ENCODE measurements around the gene YPEL2. TPM values are rescaled to one million over a fixed set of nuclear protein-coding genes. Genes with fewer than 3 reads are reported as not detected.

Gene YPEL2
- total RNA-seq, 1 experiment from 2014 or later = 0.98 TPM

DNA sequence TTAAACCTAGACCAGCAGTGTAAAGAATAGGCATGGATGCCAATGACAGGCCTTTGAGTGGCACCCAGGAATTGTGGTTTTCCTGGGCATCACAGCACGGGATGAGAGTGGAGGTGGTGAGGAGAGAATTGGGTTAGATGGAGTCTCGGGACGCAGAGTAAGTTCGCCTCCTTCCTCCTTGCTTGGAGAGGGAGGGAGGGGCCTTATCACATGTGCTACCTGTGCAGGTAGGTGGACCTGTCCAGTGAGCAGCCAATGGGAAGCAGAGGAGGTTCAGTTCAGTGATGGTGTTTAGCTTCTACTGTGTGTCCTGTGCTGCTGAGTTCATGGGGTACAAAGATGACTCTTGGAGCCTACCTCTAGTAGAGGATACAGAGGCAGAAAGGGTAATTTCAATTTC lies 14.9 kb downstream of the YPEL2 start:
- H3K27ac Mint-ChIP-seq = no peak overlapping the region
- H4K20me1 ChIP-seq (ENCODE audit: control insufficient read depth, insufficient read depth, insufficient read length) = no peaks in the 10 kb centered on the region
- no peak overlapping the region for H3K14ac ChIP-seq (ENCODE audit: insufficient read depth, low read length)
- H3K18ac ChIP-seq (ENCODE audit: insufficient read length, low read depth, low read length) = no peak overlapping the region
- H4K91ac ChIP-seq (ENCODE audit: insufficient read length, low read depth, low read length) = no peak overlapping the region
- no peak overlapping the region for H2AK5ac ChIP-seq (ENCODE audit: insufficient read length, low read length)
- no peaks in the 10 kb centered on the region for H3K23me2 ChIP-seq (ENCODE audit: insufficient read length, low read depth, low read length, poor library complexity, severe bottlenecking)
- no peak overlapping the region for H3K27ac ChIP-seq (ENCODE audit: insufficient read length, low read depth, low read length)
- no peak overlapping the region for H3K4ac ChIP-seq (ENCODE audit: low read depth, low read length)
- no peaks in the 10 kb centered on the region for H3K79me1 ChIP-seq (ENCODE audit: insufficient read depth, low read depth, low read length, poor library complexity, severe bottlenecking)
- H3T11ph ChIP-seq (ENCODE audit: low read length) = no peak overlapping the region
- no peaks in the 10 kb centered on the region for H3K79me2 ChIP-seq (ENCODE audit: insufficient read depth, low read length)
- H4K5ac ChIP-seq (ENCODE audit: insufficient read length, low read depth, low read length) = no peak overlapping the region
- H2BK15ac ChIP-seq (ENCODE audit: low read depth, low read length) = no peak overlapping the region
- no peaks in the 10 kb centered on the region for H3K27me3 Mint-ChIP-seq (ENCODE audit: low read depth)
- H3K4me2 ChIP-seq (ENCODE audit: insufficient read depth, insufficient read length, low read length) = no peak overlapping the region
- no peak overlapping the region for H2BK5ac ChIP-seq (ENCODE audit: insufficient read length, low read length)
- peaks cover 16 to 28% of the 10 kb centered on the region in 2 experiments; a peak in 3 of 4 replicates for H3K4me1 Mint-ChIP-seq
- H2BK20ac ChIP-seq (ENCODE audit: low read depth, low read length, poor library complexity, severe bottlenecking) = no peak overlapping the region
- no peak overlapping the region for H2AFZ ChIP-seq (ENCODE audit: low read length)
- no peak overlapping the region for H2BK12ac ChIP-seq (ENCODE audit: insufficient read length, low read depth, low read length)
- H3K9me3 ChIP-seq (ENCODE audit: control insufficient read depth, low read depth, low read length) = no peaks in the 10 kb centered on the region
- H3K4me3 Mint-ChIP-seq = no peak overlapping the region
- TF ChIP-seq, protein P1, sequence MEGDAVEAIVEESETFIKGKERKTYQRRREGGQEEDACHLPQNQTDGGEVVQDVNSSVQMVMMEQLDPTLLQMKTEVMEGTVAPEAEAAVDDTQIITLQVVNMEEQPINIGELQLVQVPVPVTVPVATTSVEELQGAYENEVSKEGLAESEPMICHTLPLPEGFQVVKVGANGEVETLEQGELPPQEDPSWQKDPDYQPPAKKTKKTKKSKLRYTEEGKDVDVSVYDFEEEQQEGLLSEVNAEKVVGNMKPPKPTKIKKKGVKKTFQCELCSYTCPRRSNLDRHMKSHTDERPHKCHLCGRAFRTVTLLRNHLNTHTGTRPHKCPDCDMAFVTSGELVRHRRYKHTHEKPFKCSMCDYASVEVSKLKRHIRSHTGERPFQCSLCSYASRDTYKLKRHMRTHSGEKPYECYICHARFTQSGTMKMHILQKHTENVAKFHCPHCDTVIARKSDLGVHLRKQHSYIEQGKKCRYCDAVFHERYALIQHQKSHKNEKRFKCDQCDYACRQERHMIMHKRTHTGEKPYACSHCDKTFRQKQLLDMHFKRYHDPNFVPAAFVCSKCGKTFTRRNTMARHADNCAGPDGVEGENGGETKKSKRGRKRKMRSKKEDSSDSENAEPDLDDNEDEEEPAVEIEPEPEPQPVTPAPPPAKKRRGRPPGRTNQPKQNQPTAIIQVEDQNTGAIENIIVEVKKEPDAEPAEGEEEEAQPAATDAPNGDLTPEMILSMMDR (conservative IDR thresholded peaks at IDR 0.05) = no peak
- no peak overlapping the region for H2BK120ac ChIP-seq (ENCODE audit: low read depth, low read length, poor library complexity, severe bottlenecking)
- H3K4me1 ChIP-seq (ENCODE audit: insufficient read depth, low read length) = no peaks in the 10 kb centered on the region
- H3K9me3 Mint-ChIP-seq = no peaks in the 10 kb centered on the region
- H3K9ac ChIP-seq (ENCODE audit: extremely low read depth, insufficient read length, low read length) = no peak overlapping the region
- H4K8ac ChIP-seq (replicated peaks; ENCODE audit: insufficient read length, low read depth, low read length) = no peak overlapping the region
- no peak for DNase-seq
- no CpG with 5 or more reads among the region's 4 CpGs for WGBS (ENCODE audit: extremely low coverage, insufficient read length, low lambda C conversion rate)
- H3K23ac ChIP-seq (ENCODE audit: insufficient read length, low read depth, low read length) = no peak overlapping the region
- no peak overlapping the region for H3K56ac ChIP-seq (ENCODE audit: insufficient read length, low read depth, low read length)
- H3K36me3 Mint-ChIP-seq (ENCODE audit: insufficient read depth in 1 of 3, low read depth in 3 of 3) = no peaks in the 10 kb centered on the region
- H3K27me3 ChIP-seq (ENCODE audit: insufficient read depth, low read length) = no peaks in the 10 kb centered on the region
